HG03039 (cell line): Measurements from ENCODE around the gene SLC32A1.

ENCODE experiments used
- ATAC-seq: cut with Tn5 transposase; IDR thresholded peaks from one replicate; pipeline ENCODE4 v1.9.1; 2021; ENCODE audit warnings: mild to moderate bottlenecking, moderate library complexity; ENCODE audit not compliant: unreplicated experiment

The SLC32A1 gene

DNA sequence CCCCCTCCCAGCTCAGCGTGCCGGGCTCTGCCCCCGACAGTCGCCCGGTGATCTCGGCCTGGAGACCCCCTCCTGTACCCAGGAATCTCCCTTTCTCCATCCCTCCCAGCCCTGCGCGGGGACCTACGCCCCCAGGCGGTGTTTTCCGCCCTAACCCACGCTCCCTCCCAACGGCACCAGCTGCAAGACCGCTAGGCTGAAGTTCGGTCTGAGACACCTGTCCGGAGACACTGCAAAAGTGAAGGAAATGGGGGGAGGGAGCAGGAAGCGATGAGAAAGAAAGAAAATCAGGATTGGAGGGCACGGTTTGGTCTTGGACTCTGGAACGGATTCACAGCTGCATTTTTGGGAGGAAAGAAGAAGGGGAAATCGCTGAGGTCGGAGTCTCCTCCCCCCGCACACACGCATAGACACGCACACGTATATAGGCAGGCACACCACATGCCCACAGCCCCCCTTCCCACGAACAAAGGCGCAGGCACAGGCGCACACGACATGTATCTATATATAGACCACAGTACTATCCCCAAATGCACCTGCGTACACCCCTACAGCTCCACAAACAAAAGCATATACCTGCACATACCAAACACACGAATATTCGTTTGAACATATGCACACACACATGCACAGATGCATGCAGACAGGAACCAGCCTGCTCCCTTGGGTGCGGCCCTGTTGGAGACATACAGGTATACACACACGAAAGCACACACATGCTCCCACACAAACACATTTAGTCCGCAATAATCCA, 1.0 kb downstream of the SLC32A1 start:
- ATAC-seq = no peak

DNA sequence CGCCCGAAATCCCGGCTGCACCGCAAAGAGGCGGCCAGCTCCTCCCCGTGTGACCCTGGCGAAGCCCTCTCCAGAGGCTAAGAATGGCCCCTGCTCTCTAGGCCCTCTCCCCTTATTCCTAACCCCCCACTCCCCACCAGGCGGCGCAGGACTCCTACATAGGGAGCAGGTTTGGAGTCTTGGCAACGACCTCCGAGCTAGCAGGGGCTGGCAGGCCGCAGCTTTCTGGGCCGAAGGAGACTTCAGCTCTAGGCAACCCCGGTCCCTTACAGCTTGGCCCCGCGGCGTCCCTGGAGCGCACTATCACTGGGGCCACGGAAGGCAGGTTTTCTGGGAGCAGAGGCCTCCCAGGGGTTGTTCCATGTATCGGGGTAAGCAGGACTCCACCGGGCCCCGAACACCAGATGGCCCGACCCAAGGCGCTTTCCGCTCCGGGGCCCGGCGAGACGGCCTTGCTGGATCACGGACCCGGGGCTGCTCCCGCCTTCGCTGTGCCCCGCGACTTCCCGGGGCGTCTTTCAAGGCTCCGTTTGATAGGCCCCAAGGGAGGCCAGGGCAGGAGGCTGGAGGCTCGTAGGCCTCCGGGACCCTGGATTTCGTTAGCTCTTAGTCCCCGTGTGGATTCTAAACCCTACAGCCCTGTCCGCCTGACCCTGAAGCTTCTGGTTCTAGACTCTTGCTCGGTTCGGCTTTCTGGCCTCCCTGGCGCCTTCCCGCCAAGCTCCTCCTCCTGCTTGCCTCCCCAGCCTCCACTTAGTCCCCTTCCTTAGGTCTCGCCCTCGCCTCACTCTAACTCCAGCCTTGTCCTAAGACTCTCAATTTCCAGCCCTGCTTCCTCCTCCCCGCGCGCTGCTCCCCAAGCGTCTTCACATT, 1.9 kb downstream of the SLC32A1 start:
- no peak for ATAC-seq

DNA sequence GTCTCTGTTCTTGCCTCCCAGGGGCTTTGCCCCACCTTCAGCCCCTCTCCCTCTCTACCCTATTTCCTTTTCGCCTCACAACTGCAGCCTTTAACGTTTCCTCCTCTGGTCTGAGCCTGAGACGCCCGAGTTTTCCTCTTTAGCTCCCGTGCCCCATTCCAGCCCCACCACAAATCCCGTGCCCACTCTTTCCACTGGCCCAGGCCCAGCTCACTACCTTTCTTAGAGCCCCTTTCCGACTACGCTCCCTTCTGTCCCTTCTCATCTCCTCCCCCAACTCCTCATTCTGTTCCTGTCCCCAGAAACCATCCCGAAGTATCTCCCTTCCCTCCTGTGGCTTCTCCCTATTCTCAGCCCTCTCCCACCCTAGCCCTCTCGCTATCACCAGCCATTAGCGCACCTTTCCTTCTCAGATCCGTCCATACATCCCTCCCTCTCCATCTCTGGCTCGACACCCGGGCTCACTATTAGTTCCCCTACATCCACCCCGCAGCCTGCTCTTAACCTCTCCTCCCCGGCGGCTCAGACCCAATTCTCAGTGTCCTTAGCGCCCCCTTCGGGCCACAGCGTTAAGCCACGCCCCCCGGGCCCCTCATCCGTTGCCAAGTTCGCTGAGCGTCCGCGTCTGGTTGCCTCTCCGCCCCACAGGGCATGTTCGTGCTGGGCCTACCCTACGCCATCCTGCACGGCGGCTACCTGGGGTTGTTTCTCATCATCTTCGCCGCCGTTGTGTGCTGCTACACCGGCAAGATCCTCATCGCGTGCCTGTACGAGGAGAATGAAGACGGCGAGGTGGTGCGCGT, 2.7 kb downstream of the SLC32A1 start:
- no peak for ATAC-seq

DNA sequence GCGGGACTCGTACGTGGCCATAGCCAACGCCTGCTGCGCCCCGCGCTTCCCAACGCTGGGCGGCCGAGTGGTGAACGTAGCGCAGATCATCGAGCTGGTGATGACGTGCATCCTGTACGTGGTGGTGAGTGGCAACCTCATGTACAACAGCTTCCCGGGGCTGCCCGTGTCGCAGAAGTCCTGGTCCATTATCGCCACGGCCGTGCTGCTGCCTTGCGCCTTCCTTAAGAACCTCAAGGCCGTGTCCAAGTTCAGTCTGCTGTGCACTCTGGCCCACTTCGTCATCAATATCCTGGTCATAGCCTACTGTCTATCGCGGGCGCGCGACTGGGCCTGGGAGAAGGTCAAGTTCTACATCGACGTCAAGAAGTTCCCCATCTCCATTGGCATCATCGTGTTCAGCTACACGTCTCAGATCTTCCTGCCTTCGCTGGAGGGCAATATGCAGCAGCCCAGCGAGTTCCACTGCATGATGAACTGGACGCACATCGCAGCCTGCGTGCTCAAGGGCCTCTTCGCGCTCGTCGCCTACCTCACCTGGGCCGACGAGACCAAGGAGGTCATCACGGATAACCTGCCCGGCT, 3.4 kb downstream of the SLC32A1 start:
- ATAC-seq = no peak

DNA sequence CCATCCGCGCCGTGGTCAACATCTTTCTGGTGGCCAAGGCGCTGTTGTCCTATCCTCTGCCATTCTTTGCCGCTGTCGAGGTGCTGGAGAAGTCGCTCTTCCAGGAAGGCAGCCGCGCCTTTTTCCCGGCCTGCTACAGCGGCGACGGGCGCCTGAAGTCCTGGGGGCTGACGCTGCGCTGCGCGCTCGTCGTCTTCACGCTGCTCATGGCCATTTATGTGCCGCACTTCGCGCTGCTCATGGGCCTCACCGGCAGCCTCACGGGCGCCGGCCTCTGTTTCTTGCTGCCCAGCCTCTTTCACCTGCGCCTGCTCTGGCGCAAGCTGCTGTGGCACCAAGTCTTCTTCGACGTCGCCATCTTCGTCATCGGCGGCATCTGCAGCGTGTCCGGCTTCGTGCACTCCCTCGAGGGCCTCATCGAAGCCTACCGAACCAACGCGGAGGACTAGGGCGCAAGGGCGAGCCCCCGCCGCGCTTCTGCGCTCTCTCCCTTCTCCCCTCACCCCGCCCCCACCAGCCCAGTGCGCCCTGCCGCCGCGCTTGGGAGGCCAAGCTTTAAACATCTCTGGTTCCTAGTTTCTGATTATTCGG, 4.0 kb downstream of the SLC32A1 start:
- no peak for ATAC-seq

DNA sequence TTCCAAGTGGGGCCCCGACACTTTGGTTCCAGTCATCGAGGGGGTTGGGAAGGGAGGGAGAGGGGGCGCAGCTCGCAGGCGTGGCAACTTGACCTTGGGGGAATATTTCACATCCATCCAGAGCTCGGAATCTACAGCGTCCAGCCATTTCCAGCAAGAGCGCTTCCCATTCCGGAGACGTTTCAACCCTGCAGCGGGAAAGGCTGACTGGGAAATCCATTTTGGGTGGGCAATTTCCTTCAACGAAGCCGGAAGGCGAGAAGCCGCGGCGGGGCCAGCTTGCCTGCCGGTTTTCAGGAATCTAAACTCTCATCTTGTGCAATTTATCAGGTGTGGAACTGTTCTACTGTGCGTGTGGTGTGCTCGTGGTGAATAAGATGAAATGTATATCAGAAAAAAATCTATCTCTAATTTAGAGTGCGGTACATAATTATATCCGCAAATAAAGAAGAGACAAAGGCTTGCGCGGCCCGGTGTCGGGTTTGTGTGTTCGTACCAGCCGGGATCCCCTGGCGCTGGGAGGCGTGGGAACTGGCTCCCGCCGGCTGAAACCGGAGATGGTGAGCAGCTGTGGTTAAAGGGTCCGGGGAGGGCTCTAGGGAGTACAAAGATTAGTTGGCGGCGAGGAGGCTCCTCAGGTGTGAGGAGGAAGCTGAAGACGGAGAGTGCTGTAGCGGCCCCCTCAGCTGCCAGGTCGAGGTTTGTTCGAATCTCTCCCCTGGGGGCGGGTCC, 4.8 kb downstream of the SLC32A1 start:
- ATAC-seq = no peak

DNA sequence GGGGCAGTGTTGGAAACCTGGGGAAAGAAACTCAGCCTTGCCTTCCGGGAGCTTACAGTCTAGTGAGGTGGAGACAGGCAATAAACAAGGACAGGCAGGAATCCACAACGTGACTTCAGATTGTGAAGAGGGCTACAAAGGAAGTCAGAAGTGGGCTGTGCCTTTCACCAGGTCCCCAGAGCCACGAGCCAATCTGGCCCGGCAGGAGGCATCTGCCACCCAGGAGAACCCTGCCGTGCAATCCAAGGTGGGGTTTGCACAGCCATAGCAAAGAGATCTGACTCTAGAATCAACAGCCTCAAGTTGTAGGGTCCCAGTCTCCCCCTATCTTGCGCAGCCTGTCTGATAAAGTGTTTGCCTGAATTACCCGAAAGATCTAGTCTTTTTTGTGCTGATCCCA, 5.5 kb downstream of the SLC32A1 start:
- no peak for ATAC-seq

DNA sequence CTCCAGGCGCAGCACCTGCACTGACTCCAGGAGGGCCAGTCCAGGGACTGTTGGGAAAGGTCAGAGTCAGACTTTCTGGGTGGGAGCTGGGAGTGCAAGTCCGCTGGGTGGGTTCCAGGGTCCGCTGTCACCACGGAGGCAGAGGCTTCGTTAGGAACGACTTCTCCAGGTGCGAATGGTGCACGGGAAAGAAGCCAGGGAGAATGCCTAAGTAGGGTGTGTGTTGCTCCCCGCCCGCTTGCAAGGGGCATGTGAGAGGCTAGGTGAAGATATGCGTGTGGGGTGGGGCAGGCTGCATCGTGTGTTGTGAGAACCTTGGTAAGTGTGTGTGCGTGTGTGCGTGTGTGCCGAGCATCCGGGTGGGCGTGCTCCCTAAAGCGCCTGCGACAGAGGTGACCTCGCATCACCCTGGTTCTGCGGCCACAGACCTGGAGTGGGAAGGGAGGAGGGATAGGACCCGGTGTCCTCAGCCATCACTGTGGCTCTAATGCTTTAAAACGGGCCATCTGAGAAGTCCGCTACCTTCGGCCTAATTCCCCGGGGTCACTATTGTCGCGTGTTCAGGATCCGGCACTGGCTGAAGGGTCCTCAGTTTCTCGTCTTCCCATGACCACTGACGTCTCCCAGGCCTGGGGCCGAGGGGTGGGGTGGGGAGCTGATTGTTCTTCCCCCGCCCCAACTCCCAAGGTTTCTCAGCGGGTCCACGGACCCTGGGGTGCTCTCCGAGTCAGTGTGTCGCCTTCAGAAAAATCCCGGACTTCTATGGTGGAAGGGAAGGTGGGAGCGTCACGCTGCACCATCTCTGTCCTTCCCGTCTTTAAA, 6.1 kb downstream of the SLC32A1 start:
- no peak for ATAC-seq

DNA sequence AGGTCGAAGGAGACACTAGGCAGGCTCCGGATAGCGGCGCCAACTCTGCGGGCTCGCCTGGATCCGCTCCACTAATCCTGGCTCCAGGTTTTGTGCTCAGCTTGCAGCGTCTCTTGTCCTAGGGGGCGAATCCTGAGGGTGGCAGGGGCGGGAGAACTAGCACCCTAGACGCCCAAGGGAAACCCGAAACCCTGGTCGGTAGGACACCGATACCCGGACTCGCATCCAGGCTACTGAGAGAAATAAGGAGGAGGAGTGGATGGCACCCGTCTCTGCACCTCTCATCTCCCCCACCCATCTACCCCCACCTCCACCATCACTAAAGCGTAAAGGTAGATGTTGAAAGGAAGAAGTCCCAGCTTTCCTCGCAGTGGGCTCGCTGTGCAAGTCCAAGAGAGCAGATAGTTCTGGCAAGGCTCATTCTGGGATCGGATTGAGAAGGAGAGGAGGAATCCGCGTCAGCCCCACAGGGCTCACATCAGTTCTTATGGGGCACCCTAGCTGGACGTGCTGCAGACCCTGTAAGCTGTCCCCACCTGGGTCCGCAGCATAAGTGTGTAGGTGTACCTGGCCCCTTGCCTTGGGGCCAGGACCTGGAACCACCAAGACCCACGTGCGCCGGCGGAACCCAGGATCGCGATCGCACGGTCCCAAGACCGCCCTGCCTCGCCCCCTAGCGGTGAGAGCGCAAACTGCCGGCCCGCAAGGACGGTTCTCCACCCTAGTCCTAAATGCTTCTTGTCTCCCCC, 6.9 kb downstream of the SLC32A1 start:
- no peak for ATAC-seq

DNA sequence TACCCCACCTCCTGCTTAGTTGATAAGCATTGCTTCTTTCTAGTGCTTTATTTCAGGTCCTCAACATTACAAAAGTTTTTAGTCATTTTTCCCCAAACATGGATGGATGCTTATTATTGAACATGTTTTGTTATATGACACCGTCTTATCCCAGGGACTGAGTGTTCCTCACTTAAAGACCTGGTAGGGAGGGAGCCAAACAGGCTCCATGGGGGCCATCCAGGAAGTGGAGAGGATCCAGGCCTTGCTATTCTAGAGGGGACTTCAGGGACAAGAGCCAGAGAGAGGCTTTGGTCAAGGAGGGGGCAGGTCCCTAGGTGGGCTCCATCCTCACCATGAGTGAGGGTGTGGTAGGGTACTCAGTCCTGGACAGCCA, 7.4 kb downstream of the SLC32A1 start:
- ATAC-seq = no peak

DNA sequence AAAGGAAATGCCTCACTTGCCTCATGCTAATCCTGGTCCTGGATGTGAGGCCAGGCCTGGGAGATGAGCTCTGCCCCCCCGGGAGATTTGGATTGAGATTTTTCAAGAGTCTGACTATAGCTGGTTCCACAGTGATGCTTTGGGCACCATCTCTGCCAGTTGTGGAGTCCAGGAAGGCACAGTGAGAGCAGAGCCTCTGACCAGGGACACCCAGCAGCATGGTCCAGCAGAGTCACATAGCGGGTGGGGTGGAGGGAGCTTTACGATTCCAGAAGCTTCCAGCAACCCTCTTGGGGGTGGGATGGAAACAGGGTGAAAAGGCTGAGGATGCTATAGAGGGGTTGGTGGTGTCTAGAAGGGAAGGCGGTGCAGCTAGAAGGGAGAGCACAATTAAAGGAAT, 8.7 kb downstream of the SLC32A1 start:
- no peak for ATAC-seq

DNA sequence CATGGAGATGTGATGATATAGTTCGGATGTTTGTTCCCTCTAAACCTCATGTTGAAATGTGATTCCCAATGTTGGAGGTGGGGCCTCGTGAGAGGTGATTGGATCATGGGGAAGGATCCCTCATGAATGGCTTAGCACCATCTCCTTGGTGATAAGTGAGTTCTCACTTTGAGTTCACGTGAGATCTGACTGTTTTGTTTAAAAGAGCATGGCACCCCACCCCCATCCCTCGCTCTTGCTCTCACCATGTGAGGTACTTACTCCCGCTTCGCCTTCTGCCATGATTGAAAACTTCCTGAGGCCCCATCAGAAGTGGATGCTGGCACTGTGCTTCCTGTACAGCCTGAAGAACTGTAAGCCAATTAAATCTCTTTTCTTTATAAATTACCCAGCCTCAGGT, 10.9 kb downstream of the SLC32A1 start:
- no peak for ATAC-seq

DNA sequence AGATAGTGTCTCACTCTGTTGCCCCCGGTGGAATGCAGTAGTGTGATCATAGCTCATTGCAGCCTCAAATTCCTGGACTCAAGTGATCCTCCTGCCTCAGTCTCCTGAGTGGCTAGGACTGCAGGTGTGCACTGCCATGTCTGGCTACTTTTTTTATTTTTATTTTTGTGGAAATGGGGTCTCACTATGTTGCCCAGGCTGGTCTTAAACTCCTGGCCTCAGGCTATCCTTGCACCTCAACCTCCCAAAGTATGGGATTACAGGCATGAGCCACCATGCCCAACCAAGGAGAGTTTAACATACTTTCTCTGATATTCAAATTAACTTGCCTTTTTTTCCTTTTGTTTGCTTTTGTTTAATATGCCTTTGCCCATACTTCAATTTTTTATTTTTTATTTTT, 13.6 kb downstream of the SLC32A1 start:
- ATAC-seq = no peak

DNA sequence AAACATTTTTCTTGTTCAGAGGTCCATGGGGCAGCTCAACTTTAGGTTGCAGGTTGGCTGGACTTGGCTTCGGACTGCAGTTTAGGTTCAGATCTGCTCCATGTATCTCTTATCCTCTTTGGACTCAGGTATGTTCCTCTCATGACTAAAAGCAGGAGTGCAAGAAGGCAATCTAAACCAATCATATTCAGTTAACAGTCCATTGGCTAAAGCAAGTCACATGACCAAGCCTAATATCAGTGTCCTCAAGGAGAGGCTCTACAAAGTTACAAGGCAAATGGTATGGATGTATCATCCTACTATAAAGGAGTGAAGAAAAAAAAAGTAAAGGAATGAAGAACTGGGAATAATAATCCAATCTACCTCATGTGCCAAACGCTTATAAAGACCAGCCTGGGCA, 21.5 kb downstream of the SLC32A1 start:
- ATAC-seq = no peak

DNA sequence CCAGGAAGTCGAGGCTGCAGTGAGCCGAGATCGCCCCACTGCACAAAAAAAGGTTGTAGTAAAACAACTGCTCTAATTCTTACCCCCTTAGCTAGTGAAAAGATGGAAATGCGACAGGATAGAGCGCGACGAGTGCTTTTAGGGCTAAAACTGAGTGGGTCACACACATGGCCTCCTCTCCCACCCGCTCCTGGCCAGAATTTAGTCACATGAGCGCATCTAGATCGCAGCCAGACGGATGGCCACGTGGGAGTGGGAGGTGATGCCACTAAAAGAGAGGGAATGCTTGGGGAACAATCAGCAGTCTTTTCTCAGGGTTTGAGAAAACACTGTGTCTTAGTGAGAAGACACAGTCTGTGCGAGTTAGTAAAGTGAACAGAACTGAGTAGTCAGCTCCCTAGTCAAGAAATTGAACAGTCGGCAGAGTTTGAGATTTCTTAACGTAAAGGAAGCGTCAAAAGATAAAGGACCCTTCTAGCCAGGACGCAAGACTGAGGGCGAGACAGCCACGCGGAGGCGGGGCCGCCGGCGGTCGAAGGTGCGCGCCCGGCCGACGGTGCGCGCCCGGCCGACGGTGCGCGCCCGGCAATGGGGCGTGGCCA, 23.3 kb downstream of the SLC32A1 start:
- ATAC-seq = no peak

DNA sequence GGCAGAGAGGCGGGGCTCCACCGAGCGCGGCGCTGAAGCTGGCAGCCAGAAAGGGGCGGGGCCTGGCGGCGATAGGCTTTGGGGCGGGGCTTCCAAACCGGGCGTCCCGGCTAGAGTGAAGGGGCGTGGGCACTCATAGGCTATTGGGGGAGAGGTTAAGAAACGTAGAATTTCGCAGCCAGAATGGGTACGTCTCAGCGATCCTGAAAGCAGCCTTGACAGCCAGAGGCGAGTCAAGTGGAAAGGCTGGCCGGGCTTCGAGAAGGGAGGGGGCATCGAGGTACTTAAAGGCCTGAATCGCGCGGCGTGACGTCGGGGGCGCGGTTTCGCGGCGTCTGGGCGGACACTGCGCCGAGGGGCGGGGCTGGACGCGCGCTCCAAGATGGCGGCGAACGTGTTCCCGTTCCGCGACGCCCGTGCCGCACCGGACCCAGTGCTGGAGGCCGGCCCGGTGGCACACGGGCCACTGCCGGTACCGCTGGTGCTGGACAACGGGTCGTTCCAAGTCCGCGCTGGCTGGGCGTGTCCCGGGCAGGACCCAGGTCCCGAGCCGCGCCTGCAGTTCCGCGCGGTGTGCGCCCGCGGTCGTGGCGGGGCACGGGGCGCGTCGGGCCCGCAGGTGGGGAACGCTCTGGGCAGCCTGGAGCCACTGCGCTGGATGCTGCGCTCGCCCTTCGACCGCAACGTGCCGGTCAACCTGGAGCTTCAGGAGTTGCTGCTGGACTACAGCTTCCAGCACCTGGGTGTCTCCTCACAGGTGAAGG, 24.0 kb downstream of the SLC32A1 start, which contains the start of gene ACTR5:
Gene ACTR5, plus strand, starts transcription at position 364 of the 764 bp plus-strand sequence. Its CDS starts 19 bp downstream, at position 383.
- ATAC-seq = peak; percentile 80

DNA sequence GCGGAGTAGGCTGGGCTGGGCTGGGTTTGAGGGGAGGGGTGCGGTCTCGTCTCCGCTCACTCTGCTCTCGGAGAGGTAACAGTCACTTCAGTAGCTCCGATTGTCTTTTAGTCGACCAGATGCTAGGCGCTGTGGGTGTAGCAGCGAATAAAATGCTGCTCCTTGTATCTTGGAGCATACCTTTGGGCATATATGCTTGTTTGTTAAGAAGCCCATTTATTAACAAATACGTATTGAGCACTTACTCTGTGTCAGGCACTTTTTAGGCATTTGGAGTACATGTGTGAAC, 24.5 kb downstream of the SLC32A1 start:
- peak; percentile 15 for ATAC-seq
